ENCODE measurements around the gene GCNT2. TPM values are rescaled to one million over a fixed set of nuclear protein-coding genes. Genes with fewer than 3 reads are reported as not detected.

GCNT2 gene
- total RNA-seq, 1 experiment from 2014 or later, result 42.8 TPM

DNA sequence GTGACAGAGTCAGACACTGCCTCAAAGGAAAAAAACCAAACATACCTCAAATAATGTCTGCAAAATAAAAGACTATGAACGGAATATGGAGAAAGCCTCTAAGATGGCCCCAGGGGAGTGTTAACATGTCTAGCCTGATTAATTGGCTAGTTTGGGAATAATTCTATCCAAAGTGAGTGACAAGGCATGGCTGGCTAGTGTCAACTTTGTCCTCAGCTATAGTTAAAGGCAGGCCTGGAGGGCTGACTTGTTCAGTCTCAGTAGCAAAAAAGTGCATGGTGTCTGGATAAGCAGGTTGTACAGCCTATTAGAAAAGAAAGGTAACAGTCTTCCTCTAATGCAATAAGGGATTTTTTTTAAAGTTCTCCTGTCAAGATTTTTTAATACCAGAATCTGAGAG is 32.7 kb downstream of the GCNT2 start:
- intact Hi-C loops (cut with micrococcal nuclease; ENCODE audit: unreplicated experiment), result no loop called here

DNA sequence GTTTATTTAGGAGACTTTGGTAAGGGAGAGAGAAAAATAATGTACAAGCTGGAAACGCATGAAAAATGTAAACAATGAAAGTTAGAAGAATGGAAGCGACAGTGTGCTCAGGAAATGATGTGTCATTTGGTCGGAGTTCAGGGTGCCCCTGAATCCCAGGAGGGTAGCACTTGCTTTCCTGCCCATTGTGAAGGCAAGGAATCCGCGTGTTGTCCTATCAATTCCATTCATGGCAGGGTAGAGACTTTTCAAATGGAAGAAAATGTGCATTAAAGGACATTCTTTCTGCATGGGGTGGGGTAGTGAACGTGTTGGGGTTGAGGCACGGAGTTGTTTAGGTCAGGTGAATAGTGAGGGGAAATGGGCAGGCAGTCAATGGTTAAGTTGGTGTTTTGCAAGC is 33.7 kb downstream of the GCNT2 start:
- intact Hi-C loops (cut with micrococcal nuclease; ENCODE audit: unreplicated experiment), result no loop called here
- DNase-seq (ENCODE audit: low read depth, low spot score), result no peak
- ATAC-seq, result no peak
- Histone ChIP-seq H3K36me3 (ENCODE audit: control insufficient read depth, insufficient read depth, low read length) (peaks cover 3% of the 10 kb centered on the region; the same call in 1 of the 2 replicates), H3K27me3 (ENCODE audit: control insufficient read depth, insufficient read depth, low read length) (no peaks in the 10 kb centered on the region), H3K4me3 (ENCODE audit: low read depth in 2 of 2, low read length in 2 of 2) (no peak overlapping the region), H3K4me1 (ENCODE audit: control insufficient read depth, insufficient read depth, low read length) (peaks cover 3% of the 10 kb centered on the region; the same call in 1 of the 2 replicates), H3K27ac (ENCODE audit: low read length) (no peak overlapping the region), H3K9me3 (ENCODE audit: control insufficient read depth, insufficient read depth, low read depth, low read length) (no peaks in the 10 kb centered on the region)
- BruUV-seq (replicated peaks), result no TSS peak
- POLR2A ChIA-PET, result interaction anchor here (0.5 kb wide), 1 partner anchor 25 kb away, joined by 6 read pairs; no protein-coding TSS in a partner anchor
- in situ Hi-C loops (cut with HindIII; ENCODE audit: low pct_unique_long_range_greater_than_20kb, low sequenced_read_pairs), result no loop called here
- CTCF ChIA-PET, result no interaction called here
- TF ChIP-seq POLR2AphosphoS5 (IDR thresholded peaks at IDR 0.05; ENCODE audit: low read depth, low read length), result no peak
- no peak for TF ChIP-seq TCF7L2 (IDR thresholded peaks at IDR 0.05; ENCODE audit: low read depth, low read length)
- TF ChIP-seq, protein P1, sequence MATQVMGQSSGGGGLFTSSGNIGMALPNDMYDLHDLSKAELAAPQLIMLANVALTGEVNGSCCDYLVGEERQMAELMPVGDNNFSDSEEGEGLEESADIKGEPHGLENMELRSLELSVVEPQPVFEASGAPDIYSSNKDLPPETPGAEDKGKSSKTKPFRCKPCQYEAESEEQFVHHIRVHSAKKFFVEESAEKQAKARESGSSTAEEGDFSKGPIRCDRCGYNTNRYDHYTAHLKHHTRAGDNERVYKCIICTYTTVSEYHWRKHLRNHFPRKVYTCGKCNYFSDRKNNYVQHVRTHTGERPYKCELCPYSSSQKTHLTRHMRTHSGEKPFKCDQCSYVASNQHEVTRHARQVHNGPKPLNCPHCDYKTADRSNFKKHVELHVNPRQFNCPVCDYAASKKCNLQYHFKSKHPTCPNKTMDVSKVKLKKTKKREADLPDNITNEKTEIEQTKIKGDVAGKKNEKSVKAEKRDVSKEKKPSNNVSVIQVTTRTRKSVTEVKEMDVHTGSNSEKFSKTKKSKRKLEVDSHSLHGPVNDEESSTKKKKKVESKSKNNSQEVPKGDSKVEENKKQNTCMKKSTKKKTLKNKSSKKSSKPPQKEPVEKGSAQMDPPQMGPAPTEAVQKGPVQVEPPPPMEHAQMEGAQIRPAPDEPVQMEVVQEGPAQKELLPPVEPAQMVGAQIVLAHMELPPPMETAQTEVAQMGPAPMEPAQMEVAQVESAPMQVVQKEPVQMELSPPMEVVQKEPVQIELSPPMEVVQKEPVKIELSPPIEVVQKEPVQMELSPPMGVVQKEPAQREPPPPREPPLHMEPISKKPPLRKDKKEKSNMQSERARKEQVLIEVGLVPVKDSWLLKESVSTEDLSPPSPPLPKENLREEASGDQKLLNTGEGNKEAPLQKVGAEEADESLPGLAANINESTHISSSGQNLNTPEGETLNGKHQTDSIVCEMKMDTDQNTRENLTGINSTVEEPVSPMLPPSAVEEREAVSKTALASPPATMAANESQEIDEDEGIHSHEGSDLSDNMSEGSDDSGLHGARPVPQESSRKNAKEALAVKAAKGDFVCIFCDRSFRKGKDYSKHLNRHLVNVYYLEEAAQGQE (IDR thresholded peaks at IDR 0.05; ENCODE audit: insufficient read depth in 1 of 2, low read depth in 2 of 2, low read length in 1 of 2), result no peak

More for the DNA sequence above, 32.7 kb downstream of the GCNT2 start:
- H3K36me3 ChIP-seq (ENCODE audit: control insufficient read depth, insufficient read depth, low read length), result peaks cover 3% of the 10 kb centered on the region; the same call in 1 of the 2 replicates
- no peaks in the 10 kb centered on the region for H3K9me3 ChIP-seq (ENCODE audit: control insufficient read depth, insufficient read depth, low read depth, low read length)
- H3K27ac ChIP-seq (ENCODE audit: low read length), result no peak overlapping the region
- ChIA-PET POLR2A (no interaction called here), CTCF (no interaction called here)
- ATAC-seq, result no peak
- H3K4me1 ChIP-seq (ENCODE audit: control insufficient read depth, insufficient read depth, low read length), result peaks cover 3% of the 10 kb centered on the region; the same call in 1 of the 2 replicates
- BruUV-seq (replicated peaks), result no TSS peak
- TF ChIP-seq, protein P1 (IDR thresholded peaks at IDR 0.05; ENCODE audit: insufficient read depth in 1 of 2, low read depth in 2 of 2, low read length in 1 of 2), result no peak
- TF ChIP-seq SIN3A (IDR thresholded peaks at IDR 0.05; ENCODE audit: borderline replicate concordance, insufficient read depth, low read depth, low read length) (no peak), POLR2AphosphoS5 (IDR thresholded peaks at IDR 0.05; ENCODE audit: low read depth, low read length) (no peak), TCF7L2 (IDR thresholded peaks at IDR 0.05; ENCODE audit: low read depth, low read length) (no peak)
- TF ChIP-seq, protein P2, sequence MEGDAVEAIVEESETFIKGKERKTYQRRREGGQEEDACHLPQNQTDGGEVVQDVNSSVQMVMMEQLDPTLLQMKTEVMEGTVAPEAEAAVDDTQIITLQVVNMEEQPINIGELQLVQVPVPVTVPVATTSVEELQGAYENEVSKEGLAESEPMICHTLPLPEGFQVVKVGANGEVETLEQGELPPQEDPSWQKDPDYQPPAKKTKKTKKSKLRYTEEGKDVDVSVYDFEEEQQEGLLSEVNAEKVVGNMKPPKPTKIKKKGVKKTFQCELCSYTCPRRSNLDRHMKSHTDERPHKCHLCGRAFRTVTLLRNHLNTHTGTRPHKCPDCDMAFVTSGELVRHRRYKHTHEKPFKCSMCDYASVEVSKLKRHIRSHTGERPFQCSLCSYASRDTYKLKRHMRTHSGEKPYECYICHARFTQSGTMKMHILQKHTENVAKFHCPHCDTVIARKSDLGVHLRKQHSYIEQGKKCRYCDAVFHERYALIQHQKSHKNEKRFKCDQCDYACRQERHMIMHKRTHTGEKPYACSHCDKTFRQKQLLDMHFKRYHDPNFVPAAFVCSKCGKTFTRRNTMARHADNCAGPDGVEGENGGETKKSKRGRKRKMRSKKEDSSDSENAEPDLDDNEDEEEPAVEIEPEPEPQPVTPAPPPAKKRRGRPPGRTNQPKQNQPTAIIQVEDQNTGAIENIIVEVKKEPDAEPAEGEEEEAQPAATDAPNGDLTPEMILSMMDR (IDR thresholded peaks at IDR 0.05), result no peak
- no peak for DNase-seq (ENCODE audit: low read depth, low spot score)
- no peak overlapping the region for H3K4me3 ChIP-seq (ENCODE audit: low read depth in 2 of 2, low read length in 2 of 2)
- H3K27me3 ChIP-seq (ENCODE audit: control insufficient read depth, insufficient read depth, low read length), result no peaks in the 10 kb centered on the region
- in situ Hi-C loops (cut with HindIII; ENCODE audit: low pct_unique_long_range_greater_than_20kb, low sequenced_read_pairs), result no loop called here

Measured in Panc1 (cell line).